AG09309 (cell line): ENCODE results near the gene C3orf49.
A peak's percentile ranks its signal among the peaks of the same experiment; 100 is the strongest.

ENCODE experiments used
- DNase-seq: peaks from one replicate; pipeline ENCODE4 v3.0.0-alpha.2; 2010; ENCODE audit warnings: low read depth
- H3K4me3 ChIP-seq: 2 replicates; pipeline ENCODE4 v1.5.1; 2011; ENCODE audit warnings: mild to moderate bottlenecking, low read depth, low read length, moderate library complexity; ENCODE audit not compliant: control insufficient read depth
- TF ChIP-seq, protein P1 (sequence below): IDR thresholded peaks from 2 replicates; pipeline ENCODE4 v1.5.1; 2011; ENCODE audit warnings: mild to moderate bottlenecking, low read depth, low read length, inconsistent platforms; ENCODE audit not compliant: insufficient read depth, control insufficient read depth; ENCODE audit errors: missing control alignments

Gene C3orf49

DNA sequence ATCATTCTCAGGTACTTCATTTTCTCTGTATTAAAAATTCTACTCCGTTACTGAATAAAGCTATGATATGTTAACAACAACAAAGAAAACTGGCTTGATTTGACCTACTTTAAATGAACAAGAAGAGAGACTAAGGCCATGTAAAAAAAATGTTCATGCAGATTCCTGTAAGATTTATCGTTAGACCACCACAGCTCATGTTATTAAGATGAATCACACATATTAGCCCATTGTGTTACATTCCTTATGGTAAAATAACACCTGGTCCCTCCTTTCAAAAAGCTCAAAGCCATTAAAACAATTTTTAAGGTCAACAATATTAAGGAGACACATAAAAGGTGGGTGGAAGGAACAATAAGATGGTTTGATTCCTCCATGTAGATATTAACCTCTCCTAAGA, 38.2 kb downstream of the C3orf49 start:
- no peak for DNase-seq
- no peak overlapping the region for H3K4me3 ChIP-seq
- TF ChIP-seq, protein P1, sequence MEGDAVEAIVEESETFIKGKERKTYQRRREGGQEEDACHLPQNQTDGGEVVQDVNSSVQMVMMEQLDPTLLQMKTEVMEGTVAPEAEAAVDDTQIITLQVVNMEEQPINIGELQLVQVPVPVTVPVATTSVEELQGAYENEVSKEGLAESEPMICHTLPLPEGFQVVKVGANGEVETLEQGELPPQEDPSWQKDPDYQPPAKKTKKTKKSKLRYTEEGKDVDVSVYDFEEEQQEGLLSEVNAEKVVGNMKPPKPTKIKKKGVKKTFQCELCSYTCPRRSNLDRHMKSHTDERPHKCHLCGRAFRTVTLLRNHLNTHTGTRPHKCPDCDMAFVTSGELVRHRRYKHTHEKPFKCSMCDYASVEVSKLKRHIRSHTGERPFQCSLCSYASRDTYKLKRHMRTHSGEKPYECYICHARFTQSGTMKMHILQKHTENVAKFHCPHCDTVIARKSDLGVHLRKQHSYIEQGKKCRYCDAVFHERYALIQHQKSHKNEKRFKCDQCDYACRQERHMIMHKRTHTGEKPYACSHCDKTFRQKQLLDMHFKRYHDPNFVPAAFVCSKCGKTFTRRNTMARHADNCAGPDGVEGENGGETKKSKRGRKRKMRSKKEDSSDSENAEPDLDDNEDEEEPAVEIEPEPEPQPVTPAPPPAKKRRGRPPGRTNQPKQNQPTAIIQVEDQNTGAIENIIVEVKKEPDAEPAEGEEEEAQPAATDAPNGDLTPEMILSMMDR: no peak

DNA sequence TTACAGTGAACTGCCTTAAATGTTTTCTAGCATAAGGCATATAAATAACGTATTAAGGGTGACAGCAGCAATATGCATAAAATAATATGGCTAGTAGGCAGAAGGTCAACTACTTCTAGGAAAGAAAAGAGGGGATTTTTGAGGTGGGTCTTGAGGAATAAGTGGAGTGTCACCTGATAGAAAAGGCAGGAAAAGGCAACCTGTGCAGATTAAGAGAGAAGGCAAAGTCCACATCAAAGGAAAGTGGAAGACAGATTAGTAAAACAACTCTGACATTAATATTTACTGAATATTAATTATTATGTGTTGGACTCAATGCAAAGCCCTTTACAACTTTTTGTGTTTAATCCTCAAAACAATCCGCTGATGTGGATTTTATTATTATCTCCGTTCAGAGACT, 41.7 kb downstream of the C3orf49 start:
- no peak for DNase-seq
- TF ChIP-seq, protein P1: no peak

DNA sequence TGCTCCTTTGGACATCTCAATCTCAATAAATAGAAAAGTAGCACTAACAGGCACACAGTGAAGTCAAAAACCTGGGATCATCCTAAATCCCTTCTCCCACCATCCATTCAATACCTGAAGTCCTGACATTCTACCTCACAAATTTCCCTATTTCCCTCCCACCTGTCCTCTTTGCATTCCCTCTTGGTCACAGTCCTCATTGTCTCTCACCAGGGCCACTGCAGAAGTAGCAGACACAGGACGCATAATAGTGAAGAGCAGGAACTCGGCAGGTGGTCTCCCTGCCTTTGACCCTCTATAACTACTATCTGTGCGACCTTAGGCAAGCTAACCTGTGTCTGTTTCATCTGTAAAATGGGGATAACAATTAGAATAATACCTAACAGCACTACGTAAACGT, 42.2 kb downstream of the C3orf49 start:
- TF ChIP-seq, protein P1: no peak
- no peak for DNase-seq
- H3K4me3 ChIP-seq: no peak overlapping the region

More for the DNA sequence above, 41.7 kb downstream of the C3orf49 start:
- H3K4me3 ChIP-seq: no peak overlapping the region

DNA sequence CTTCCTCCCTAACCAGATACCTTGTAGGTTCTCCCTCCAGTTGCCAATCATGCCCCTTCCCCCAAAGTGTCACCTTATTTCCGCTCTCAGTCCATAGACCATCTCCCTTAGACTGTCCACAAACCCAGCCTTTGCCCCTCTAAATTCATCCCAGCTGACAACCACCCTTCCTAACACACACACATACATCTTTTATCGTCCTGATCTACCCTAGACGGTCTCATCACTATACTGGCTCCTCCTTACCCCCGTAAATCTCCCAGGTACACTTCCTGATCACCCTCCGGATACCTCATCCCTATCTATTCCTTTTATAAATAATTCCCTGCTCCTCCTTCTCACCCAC, 43.7 kb downstream of the C3orf49 start:
- TF ChIP-seq, protein P1: no peak
- peak overlapping the region; percentile 61 for H3K4me3 ChIP-seq
- DNase-seq: no peak

DNA sequence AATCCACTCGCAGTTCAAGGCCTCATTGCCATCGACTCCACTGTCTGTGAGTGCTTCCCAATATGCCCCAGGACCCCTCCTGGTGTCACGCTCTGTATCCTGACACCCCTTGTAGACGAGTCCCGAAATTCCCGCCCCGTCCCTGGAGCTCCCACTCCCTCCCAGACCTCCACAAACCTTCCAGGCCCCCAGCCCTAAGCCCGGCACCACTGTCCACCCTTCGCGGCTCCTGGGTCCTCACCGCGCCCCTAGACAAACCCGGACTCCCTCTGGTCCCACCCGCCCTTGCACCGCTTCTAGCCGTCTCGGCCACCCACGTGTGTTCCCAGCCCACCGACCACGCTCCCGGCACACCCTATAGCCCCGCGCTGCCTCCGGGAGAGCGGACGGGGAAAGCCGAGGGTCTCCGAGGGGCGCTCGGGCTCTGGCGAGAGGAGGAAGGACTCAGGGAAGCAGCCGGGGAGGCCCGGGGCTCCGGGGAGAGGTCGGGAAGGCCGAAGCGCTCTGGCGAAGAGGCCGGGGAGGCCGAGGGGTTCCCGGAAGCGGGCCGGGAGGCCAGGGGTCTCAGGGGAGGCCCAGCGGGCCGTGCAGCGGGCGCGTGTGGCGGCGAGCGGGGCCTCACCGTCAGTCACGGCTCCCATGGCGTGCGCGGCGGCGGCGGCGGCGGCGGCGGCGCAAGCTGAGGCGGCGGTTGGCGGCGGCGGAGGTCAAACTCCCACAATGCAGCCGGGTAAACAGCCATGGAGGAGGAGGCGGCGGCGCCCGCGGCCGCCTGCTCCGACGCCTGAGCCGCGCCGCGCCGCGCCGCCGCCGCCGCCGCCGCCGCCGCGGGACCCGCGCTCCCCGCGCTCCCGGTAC, 44.3 kb downstream of the C3orf49 start, which contains the start of the genes ATXN7 and THOC7:
ATXN7 (plus strand) TSS at position 718 of the 858 bp plus-strand sequence. CDS start 48,732 bp downstream, outside the sequence.
THOC7 (minus strand) TSS at position 656 of the 858 bp plus-strand sequence; CDS start at position 641, 15 bp downstream.
- no peak for DNase-seq
- peak within 1 kb of the TSS; percentile 61 for H3K4me3 ChIP-seq
- TF ChIP-seq, protein P1: no peak

DNA sequence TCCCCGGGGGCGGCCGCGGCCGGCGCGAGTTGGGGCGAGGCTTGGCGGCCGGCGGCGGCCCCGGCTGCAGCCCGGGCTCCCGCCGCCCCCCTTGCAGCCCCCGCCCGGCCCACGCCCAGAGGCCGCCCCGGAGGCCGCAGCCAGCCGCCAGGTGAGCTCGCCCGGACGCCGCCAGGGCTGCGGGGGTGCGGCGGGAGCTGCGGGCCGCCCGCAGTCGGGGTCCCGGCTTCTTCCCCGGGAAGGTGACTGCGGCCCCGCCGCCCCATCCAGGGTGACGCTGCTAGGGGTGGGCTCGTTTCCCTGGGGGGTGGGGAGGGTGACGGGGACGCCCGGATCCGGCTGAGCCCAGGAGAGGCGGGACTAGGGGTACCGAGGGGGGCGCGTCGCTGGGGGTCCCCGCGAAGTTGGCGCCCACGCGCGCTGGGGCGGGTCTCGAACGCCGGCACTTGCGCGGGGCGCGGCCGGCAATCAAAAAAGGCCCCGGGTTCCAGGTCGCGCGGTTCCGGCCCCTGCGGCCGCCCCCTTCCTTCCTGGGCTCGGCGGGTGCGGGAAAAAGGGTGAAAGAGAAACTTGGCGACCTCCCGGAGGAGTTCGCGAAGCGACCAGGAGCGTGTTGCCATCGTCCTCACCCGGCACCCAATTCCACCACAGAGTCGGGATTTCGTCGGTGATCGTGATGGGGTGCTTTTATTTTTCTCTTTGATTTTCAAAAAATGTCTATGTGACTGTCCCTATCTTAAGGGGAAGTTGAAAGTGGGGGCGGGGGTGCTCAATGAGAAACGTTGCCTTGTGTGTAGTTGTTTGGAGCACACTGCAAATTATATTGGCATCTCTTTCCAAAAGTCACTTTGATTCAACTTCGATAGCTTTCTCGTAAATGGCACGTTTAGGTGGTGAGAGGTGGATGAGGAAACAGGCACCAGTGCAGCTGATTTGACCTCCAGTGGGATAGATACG, 45.2 kb downstream of the C3orf49 start:
- DNase-seq: no peak
- peak overlapping the region; percentile 61 for H3K4me3 ChIP-seq
- TF ChIP-seq, protein P1: no peak
